Activated CD4-positive, CD25-positive, alpha-beta regulatory T cell (primary cell): Measurements from ENCODE around the gene INO80B.
A peak's percentile ranks its signal among the peaks of the same experiment; 100 is the strongest.
"Not testable (repeated sequence)": the region's sequence is repeated elsewhere in the genome, so short reads cannot be mapped to it uniquely, and the experiment has no call there.

Experiments used
- DNase-seq, 4 experiments: peaks; one replicate each; lab custom pipeline; 2025; lab: John Stamatoyannopoulos, UW

The INO80B gene

DNA sequence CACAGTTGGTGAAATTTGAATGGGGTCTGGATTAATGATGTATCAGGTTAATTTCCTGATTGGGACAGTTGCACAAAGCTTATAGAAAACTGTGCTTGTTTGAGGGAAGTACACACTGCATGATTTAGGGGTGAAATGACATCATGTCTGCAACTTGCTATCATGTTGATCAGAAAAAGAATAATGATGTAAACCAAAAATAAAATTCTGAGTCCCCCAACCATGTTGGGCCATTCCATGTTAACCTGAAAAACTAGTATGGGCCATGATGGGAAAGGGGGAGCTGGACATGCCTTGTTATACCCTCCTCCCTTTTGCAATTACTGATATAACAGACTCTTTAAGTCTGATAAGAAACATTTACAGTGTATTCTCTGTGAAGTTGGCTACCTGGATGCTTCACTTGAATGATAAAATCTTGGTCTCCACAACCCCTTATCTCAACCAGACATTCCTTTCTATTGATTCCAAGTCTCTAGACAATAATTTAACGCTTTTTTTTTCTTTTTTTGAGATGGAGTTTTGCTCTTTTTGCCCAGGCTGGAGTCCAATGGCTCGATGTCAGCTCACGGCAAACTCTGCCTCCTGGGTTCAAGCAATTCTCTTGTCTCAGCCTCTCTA is 4.2 kb upstream of the INO80B start:
- DNase-seq = no peak

DNA sequence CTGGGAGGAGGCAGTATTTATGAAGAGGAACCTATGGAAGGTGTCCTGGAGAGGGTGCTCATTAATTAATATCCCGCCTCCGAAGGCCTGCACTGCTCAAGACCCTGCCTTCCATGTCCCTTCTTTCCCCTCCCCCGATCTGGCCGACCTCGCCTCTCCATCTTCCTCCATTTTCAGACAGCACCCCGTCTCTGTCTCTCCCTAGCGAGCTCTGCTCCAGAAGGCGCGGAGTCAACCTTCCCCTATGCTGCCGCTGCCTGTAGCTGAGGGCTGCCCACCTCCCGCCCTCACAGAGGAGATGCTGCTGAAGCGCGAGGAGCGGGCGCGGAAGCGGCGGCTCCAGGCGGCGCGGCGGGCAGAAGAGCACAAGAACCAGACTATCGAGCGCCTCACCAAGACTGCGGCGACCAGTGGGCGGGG is 2.3 kb downstream of the INO80B start:
- DNase-seq = no peak

DNA sequence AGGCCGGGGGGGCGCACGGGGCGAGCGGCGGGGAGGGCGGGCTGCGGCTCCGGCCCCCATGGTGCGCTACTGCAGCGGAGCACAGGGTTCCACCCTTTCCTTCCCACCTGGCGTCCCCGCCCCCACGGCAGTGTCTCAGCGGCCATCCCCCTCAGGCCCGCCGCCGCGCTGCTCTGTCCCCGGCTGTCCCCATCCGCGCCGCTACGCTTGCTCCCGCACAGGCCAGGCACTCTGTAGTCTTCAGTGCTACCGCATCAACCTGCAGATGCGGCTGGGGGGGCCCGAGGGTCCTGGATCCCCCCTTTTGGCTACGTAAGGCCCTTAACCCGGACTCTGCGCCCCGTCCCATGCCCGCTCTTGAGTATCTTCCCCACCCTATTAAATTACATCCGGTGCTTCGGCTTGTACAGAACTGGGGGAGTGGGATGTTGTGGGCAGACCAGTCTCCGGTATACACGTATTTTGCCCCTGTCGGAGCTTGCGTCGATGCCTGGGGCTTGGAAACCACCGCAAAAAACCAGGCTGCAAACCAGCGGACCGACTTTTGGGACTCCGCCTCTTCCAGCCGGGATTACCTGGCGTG is 2.8 kb downstream of the INO80B start:
- DNase-seq = peak; percentile 54 to 68 (median 63)

DNA sequence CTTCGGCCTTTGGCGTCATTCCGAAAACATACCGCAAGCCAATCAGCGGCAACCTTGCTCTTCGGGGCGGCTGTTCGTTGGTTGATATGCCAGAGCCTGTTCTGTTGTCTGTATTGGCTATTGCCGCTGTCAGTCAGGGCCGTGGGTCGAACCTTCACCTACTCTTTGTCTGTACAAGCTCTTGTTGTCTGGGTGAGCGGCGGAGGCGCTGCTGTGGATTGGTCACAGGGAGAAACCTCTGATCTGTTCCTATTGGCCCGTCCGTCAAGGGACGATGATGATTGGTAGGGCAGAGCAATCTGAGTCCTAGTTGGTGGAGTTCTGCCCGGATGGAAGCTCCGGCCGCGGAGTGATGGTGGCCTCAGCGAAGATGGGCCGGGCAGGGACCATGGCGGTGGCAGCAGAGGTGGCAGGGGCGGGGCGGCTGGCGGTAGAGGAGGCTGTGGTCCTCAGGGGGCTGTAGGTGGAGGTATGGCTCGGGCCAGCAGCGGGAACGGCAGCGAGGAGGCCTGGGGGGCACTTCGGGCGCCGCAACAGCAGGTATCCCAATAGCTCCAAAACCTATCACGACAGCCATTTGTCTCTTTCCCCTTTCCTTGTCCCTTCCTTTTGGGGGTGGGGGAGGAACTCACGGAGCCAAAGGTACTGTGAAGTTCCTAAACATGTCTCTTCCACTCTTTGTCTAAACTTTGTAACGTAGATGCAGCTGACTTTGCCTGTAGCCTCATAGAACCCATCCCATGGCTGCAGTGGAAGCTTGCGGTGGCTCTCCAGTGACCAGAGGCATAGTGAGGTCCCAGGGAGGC is 3.4 kb downstream of the INO80B start, which contains the start of gene WBP1:
Gene WBP1, plus strand, starts transcription at position 307 of the 806 bp plus-strand sequence. Its CDS starts 165 bp downstream, at position 472.
- peak; percentile 93 to 96 (median 94) for DNase-seq

DNA sequence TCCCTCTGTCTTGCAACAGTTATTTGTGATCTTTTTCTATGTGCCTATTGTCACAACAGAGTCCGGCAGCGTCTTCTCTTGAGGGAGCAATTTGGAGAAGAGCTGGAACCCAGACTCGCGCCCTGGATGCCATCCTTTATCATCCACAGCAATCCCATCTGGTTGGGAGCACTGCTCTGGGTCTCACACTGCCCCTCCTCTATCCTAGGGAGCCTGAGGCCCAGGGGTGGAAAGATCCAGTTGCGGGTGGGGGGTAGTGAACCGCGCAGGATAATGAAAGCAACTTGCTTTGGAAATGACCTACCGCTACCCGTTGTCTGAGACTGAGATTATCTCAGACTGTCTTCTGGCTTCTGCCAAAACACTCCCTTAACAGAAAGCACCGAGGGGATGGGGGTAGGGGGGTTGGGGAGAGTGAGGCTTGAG is 4.1 kb downstream of the INO80B start:
- no peak for DNase-seq

DNA sequence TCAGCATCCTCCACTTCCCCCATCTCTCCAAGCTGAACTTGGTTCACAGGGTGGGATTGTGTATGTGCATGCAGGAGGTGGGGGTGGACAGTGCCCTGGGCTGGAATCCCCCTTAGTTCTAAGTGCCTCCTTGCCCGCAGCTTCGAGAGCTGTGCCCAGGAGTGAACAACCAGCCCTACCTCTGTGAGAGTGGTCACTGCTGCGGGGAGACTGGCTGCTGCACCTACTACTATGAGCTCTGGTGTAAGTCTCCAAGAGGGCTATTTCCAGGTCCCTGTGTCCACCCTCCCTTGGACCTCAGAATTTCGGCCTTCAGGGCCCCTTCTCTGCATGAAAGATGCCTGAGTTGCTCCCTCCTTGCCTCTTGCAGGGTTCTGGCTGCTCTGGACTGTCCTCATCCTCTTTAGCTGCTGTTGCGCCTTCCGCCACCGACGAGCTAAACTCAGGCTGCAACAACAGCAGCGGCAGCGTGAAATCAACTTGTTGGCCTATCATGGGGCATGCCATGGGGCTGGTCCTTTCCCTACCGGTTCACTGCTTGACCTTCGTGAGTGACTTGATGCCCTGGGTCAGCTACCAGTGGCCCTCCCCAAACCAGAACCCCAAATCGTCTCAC is 4.7 kb downstream of the INO80B start:
- DNase-seq = not testable (repeated sequence)

DNA sequence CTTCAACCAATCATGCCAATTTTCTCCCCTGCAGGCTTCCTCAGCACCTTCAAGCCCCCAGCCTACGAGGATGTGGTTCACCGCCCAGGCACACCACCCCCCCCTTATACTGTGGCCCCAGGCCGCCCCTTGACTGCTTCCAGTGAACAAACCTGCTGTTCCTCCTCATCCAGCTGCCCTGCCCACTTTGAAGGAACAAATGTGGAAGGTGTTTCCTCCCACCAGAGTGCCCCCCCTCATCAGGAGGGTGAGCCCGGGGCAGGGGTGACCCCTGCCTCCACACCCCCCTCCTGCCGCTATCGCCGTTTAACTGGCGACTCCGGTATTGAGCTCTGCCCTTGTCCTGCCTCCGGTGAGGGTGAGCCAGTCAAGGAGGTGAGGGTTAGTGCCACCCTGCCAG is 5.3 kb downstream of the INO80B start:
- not testable (repeated sequence) for DNase-seq

DNA sequence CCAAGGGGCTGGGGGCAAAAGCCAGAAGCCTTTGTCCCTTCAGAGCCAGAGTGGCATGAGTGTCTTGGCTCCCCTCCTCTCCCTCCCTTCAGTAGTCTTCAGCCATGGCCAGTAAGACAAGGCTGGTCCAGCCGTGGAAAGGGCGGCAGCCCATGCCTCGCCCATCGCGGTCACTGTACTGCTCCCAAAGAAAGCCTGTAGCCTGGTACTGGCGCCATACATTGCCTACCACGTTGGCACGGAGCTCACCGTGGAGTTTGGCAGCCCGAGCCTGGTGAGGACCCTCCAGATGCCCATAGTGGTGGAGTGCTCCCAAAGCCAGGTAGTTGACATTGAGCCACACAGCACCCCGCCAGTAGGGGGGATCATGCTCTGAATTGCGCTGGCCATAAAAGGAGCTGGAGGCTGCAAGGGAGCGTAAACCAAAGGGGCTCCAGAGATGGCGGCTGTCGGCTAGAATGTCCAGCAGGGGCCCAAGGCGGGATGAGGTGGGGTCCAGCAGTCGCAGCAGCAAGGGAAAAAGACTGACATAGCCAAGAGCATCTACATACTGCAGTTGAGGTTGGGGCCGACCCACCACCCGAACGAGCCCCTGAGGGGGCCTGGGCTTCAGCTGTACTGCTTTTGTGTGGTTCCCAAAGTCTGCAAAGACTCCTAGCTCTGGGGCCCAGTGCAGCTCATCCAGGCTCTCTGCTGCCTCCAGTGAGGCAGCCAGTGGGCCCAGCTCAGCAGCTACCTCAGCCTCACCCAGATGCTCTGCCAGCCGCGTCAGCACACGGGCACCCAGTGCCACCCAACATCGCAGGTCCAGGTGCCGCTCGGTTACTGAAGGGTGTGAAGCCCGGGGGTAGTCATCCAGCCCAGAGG is 6.5 kb downstream of the INO80B start:
- no peak for DNase-seq

DNA sequence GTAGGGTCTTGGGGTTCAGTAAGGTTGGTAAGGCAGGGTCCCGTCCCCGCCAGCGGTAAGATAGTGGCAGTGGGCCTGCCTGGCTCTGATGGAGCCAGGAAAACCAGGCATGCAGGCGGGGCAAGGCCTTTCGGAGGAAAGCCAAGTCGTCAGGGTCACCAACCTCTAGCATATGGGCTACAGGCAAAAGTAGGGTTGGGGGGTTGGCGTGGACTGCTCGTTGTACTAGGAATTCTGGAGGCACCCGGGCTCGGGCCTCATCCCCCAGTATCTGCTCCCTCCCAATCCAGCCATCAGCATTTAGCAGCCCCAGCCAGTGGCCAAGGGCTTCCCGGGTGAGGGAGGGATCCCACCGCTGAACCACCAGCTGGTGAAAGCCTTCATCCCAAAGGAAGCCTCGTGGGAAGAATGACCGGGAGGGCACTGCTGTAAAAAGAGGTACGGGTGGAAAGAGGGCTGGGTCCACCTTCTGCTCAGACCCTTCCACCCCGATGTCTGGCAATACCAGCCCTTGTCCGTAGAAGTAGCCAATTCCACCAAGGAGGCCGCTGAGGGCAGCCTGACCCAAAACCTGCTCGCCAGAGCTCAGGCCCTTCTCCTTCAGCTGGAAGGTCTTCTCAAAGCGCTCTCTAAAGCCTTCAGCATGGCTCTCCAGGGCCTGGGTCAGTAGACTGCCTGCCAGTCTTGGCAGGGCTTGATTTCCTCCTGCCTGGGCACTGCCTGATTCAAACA is 7.3 kb downstream of the INO80B start:
- DNase-seq = no peak

DNA sequence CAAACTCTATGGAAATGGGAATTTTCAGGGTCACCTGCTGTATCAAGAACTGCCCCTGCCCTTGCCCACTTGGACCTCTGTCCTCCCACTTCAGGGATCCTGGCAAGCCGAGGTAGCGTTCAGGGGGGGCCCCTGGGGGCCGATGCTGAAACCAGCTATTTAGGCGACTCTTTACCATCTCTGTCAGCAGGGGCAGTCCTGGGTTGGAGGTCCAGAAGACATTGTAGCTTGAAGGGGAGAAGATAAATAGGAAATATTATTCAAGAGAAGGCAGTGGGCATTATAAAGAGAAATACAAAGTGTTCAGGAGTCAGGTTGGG is 7.9 kb downstream of the INO80B start:
- no peak for DNase-seq

DNA sequence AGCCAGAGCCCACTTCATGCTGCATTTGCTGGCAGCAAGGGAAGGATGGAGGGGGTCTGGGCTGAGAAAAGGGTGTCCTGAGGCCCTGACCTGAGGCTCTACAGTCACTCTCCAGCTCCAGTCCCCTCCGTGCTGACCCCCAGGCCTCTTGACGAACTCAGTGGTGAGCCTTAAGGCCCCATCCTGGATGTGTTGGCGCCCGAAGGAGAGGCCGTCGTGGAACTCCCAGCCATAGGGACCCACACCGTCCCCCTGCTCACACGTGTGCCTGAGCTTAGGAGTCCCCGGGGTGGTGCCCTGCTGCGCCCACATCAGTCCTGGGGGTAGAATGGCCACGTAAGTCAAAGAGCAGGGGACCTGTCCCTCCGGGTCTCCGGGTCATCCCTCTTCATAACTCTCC is 9.5 kb downstream of the INO80B start:
- no peak for DNase-seq

DNA sequence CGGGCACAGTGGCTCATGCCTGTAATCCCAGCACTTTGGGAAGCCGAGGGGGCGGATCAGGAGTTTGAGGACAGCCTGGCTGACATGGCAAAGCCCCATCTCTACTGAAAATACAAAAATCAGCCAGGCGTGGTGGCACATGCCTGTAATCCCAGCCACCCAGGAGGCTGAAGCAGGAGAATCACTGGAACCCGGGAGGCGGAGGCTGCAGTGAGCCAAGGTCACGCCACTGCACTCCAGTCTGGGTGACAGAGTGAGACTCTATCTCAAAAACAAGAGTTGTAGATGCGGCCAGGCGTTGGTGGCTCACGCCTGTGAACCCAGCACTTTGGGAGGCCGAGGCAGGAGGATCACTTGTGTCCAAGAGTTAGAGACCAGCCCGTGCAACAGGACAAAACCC is 15.9 kb downstream of the INO80B start:
- DNase-seq = not testable (repeated sequence)

DNA sequence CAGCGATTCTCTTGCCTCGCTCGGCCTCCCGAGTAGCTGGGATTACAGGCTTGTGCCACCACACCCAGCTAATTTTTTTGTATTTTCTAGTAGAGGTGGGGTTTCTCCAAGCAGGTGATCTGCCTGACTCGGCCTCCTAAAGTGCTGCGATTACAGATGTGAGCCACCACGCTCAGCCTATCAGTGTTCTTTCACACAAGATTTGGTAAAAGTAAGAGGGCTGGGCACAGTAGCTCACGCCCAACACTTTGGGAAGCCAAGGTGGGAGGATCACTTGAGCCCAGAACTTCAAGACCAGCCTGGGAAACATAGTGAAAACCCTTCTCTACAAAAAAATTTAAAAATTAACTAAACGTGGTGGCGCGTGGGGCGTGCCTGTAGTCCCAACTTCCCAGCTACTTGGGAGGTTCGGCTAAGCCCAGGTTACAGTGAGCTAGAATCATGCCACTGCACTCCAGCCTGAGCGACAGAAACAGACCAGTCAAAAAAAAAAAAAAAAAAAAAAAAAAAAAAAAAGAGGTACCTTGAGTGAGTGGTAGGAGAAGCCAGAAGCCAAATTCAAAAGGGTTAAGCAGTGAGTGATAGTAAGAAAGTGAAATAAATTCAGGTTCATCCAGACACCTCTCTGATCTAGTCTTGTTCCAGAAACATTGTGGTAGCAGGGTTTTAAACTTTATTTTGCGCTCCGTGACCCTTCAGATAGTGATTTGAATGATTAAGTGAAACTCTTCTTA is 16.6 kb downstream of the INO80B start:
- no peak for DNase-seq

DNA sequence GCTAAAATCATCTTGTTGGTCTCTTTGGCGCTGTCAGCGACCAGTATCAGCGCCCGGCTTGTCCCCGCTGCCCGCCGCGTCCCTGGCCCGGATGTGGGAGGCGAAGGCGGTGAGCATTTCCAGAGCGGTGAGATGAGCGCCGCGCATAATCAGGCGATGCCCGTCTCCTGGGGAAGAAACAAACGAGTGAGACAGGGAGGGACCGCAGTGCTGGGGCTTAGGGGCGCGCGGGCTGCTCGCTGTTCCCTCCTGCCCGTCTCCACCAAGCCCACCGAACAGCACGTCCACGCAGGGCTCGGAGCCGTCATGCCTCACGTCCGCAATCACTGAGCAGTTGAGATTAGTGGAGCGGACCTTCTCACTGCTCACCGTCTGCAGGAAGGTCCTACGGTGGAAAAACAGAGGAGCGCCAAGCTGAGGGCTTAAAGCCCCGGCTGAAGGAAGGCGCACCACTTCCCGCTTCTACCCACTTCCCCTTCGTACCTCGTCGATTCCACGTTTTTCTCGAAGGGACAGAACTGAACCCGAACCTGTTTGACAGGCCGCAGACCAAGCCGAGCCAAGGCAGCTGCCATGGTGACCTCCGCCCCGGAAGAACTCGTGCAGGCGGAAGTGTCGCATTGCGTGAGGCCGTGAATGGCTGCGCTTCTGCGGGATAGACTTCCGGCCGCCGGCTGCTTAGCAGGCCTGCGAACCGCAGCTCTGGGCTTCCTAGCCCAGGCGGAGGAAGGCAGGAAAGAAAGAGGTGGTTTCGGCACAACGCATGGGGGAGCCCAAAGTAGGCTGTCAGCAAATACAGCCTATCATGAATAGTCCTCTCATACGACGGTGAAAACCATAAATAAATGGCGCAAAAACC is 17.4 kb downstream of the INO80B start, which contains the start of gene MRPL53:
Gene MRPL53, minus strand, starts transcription at position 595 of the 859 bp plus-strand sequence. Its CDS starts 20 bp downstream, at position 575.
- peak; percentile 91 to 96 (median 96) for DNase-seq

DNA sequence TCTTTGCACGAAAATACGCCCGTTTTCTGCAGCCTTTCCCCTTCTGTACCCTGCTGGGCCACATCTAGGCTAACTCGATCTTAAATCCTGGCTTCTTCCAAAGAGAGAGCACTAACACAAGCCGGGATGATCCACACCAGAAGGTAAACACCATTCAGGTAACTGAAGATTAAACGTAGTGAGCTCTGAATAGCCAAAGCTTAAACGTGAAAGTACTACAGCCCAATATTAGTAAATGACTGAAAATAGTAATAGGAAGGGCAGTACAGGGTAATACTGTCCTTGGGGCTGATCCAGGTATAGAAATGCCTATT is 18.0 kb downstream of the INO80B start:
- no peak for DNase-seq

DNA sequence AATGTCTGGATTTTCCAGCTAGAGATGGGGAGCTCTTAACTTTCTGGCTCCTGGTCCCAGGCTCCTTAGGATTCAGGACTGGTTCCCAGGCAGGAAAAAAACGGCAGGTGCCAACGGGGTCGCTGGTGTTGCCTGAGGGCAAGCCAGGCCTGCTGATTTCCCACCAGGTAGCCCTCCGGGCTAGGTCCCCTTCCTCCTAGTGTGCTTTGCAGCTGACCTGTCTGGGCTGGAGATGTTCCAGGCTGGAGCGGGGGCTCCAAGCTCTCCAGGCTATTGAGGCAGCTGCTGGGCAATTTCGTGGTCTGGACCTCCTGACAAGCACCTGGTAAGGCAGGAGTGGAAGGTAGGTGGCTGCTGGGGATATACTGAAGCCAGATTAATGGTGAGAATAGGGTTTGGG is 19.6 kb downstream of the INO80B start:
- DNase-seq = no peak

DNA sequence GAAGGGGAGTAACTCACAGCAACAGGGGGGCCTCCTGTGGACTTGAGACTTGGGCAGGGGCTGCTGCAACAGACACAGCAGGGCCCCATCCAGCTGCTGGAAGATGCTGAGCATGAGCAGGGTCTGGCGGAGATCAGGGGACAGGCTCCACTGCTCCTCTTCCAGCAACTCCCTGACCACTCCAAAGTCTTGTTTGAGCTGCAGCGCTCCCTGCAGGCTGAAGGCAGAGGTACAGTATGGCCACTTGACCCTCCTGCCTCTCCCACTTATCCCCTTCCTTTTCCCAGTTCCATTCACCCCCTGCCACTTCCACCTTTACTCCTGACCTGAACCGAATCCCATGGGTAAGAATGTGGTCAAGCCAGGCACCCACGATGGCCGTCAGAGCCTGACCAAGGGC is 20.0 kb downstream of the INO80B start:
- DNase-seq = no peak

DNA sequence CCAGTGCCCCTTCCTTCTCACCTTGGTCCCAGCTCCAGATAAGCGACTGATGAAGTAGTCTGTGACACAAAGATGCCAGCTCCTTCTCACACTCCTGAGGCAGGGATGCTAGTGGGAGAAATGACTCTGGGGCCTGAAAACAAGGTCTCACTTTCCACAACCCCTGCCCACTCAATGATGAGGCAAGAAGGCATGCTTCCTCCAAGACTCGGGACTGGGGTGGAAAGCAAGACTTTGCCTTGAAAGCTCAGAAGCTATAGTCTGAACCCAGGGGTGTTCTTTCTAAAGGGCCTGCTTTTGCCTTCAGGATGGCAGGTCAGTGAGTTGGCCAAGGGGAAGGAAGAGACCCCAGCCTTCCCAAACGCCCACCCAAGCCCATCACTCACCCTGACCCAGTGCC is 26.5 kb downstream of the INO80B start:
- DNase-seq = no peak
